GDM1 (cell line): ENCODE results near the gene ZCCHC14.

Source experiments
- DNase-seq: peaks from one replicate; lab custom pipeline; 2025; lab: John Stamatoyannopoulos, UW

ZCCHC14 gene

DNA sequence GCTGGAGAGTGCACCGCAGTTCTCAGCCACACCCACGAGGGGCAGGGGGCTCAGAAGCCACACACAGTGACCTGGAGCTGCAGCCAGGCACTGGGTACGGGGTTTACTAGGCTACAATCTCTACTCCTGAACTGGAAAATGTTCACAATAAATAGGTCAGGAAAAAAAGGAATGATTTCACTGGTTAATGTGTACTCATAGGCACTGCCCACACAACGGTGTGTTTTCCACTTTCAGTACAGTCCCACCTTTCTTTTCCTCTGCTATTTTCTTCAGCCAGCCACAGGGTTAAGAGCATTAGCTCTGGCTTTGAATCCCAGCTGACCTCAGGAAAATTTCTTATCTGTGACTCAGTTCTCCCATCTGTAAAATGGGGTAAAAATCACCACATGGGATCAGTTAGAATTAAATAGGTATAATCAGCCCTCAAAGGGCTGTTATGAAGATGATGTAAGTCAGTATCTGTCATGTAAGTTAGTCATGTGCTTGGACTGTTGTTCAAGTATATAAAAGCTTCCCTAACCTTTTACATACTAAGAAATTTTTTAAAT is 35.7 kb downstream of the ZCCHC14 start:
- no peak for DNase-seq

DNA sequence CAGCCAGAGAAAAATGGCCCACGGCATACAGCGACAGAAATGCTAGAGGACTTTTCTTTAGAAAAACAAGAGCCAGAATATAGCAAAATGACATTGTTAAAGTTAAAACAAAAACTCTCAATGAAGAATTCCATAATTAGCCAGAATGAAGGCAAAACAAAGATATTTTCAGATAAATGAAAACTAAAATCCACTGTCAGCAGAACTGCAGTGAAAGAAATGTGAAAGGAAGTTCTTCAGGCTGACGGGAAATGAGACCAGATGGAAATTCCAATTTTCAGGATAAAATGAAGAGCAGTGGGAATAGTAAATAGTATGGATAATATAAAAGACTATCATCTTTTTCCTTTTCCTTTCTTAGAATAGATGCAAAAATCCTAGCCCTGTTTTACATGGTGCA is 38.4 kb downstream of the ZCCHC14 start:
- DNase-seq: no peak

DNA sequence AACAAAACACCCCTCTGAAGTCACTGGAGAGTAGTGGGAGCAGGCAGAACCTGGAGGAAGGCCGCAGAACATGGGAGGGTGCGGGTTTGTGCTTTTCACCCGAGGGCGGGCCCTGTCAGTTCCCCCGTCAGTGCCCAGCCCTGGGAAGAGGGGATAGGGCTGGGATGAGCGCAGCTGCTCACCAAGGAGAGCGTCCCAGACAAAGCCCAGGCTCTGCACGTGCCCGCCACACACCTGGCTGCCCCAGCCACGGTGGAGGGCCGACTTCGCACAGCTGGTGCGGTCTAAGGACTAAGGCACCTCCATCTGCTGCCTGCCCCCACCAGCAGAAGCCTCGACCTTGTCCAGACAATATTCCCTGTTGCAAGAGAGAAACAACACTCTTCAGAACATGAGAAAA is 39.5 kb downstream of the ZCCHC14 start:
- no peak for DNase-seq

DNA sequence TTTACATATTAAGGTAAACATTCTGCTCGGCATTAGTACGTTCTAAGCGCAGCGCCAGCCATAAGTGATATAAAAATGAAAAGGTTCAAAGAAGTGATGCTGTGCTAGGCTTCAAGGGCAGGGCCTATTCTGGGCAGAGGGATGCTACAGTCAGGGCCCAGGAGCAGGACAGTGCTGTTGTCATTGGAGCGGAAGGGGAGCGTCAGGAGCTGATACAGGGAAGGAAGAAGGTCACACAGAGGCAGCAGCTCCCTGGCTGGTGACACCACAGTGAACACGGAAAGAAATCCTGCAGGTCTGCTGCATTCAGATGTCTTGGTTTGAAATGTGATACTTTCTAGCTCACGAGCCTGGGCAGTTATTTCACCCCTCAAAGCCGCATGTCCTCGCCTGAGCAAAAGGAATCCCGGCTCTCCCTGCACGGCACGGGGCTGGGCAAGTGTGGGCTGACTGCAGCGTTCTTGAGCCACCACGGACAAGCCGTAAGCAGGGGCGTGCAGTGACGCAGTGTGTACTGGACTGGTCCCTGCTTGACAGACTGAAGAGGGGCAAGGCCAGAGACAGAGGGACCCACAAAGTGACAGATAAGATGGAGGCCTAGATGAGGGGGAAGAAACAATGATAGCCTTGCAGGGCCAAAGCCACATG is 41.1 kb downstream of the ZCCHC14 start:
- no peak for DNase-seq

DNA sequence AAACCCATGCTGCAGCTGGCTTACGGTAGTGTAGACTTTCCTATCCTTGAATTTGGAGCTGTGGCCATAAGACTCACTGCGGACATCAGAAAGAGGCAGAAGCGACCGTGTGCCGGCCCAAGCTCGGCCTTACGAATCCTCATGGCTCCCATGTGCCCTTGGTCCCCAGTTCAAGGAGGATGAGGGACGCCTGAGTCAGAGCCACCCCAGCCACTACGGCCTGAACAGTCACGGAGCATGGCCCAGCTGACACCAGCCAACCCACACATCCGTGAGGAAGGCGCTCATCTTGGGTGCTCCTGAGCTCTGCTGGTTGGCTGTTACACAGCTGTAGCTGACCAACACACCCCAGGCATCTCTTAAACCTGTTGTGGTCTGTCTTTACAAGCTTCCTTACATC is 44.0 kb downstream of the ZCCHC14 start:
- DNase-seq: no peak

DNA sequence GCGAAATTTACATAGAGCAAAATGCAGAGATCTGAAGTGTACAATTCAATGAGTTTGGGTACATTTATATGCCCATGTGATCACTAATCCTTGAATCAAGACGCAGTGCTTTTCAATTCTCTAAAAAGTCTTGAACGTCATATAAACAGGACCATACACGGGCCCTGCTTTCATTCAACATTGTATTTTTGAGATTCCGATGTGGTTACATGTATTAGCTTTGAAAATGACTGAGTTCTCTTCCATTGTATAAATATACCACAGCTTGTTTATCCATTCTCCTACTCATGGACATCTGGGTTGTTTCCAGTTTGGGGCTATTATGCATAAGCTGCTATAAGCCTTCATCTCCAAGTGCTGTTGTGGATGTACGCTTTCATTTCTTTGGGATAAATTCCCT is 45.5 kb downstream of the ZCCHC14 start:
- DNase-seq: no peak

DNA sequence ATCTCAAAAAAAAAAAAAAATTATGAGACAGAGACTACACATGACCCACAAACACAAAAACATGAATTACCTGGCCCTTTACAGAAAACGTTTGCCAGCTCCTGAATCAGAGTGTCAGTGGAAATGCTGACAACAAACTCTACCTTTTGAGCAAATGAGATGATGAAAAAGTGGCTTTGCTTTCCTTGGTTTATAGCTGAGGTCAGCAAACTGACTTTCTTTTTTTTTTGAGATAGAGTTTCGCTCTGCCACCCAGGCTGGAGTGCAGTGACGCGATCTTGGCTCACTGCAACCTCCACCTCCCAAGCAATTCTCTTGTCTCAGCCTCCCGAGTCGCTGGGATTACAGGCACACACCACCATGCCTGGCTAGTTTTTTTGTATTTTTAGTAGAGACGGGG is 46.3 kb downstream of the ZCCHC14 start:
- DNase-seq: no peak

DNA sequence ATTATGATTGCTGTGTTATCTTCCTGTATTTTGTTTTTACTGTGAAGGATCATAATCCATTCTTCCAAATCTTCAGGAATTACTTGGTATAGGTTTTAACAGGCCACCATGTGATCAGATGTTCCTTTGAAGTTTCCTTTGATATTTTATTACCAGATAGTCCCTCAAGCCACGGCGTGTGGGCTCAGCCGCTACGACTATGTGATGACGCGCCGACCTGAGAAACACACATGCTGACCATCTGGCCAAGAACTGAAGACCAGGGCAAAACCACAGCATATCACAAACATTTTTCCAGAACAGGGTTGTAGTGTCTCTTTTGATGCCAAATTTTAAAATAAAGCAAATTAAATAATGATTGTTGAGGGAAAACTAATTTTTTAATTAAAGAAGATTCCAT is 47.3 kb downstream of the ZCCHC14 start:
- DNase-seq: no peak

DNA sequence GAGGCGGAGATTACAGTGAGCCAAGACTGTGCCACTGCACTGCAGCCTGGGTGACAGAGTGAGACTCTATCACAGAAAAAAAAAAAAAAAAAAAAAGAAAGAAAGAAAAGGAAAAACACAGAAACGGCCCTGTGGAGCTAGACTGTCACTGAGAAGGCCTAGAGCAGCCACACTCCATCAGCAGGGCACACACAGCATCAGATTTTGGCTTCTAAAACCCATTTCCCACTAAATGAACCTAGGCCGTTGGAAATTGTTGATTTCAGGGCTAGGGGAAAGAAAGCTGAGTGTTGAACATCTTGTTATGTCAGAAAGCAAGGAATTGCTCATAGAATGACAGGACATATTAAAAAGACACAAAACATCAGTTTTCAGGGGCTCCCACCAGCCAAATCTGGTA is 48.9 kb downstream of the ZCCHC14 start:
- no peak for DNase-seq

DNA sequence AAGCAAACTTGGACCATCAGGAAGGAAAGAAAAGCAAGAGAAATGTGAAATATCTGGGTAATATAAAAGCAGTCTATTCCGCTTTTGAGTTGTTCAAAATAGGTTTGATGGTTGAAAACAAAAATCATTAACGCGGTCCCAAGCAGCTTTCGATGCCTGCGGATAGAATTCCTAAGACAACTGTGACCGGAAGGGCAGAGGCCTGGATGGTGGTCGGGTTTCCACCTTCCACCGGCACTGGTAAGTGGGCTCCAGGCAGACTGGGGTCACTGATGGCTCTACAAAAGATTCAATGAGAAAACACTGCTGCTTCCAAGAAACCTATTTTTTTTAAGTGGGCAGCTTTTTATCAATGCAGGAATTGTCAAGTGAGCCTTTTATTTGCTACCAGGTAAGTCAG is 49.8 kb downstream of the ZCCHC14 start:
- DNase-seq: no peak

DNA sequence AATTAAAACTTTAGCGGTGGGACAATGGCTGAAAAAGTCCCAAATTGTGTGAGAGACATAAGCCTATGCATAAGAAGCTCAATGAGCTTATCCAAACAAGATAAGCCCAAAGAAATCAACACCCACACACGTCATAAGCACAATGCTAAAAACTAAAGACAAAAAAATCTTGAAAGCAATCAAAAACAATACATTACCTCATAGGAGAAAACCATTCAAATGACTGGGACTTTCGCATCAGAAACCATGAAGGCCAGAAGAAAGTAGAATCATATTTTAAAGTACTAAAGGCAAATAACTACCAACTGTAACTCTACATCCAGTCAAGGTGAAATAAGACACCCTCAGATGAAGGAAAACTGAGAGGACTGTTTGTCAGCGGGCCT is 50.2 kb downstream of the ZCCHC14 start:
- no peak for DNase-seq

DNA sequence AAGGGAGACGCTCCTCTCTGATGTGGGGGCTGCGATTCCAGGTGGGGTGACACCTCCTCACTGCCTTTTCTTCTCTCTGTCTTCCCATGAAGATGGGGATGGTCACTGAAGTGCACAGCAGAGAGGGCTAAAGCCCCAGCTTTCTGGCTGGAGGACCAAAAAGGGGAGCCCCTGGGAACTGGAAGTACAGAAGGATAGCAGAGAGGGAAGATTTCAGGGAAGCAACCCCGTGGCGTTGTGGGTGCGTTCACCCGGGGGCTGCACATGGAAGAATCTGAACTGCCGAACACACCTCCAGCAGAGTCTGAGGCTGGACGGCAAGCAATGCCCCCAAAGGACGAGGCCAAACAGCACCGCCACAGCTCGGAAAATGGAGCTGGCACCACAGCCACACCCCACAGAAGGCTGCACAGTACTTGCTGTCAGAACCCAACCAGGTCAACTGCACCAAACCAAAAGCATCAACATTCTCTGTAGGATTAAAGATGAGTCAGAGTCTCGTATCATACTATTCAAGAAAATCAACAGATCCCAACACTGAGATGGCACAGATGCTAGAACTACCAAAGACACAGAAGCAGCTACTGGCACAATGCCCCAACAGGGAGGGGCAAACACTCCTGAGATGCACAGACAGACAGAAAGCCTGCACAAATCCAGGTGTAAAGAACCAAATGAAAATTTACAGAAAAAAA is 50.8 kb downstream of the ZCCHC14 start:
- DNase-seq: no peak

DNA sequence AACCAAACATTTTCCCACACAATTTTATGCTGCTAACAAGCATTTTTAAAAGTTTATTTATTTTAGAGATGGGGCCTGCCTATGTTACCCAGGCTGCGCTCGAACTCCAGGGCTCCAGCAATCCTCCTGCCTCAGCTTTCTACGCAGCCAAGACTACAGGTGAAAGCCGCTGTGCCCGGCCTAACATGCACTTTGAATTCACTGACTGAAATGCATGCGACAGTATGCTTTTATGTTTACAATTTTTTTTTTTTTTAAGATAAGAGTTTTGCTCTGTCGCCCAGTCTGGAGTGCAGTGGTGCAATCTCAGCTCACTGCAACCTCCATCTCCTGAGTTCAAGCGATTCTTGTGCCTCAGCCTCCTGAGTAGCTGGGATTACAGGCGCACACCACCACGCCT is 52.9 kb downstream of the ZCCHC14 start:
- no peak for DNase-seq

DNA sequence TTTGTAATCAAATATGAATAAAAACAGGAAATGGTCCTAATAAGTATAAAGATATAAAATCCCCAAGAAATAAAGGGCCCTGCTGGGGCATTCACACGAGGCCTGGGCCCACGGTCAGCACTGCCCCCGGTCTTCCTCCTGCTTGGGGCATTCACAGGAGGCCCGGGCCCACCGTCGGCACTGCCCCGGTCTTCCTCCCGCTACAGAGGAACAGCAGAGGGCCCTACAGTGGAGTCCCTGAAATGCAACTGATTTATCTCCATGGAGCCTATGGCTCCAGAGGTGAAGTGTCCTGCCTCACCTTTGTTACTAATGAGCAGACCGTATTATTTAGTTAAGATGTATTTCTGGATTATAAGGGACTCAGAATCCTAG is 54.2 kb downstream of the ZCCHC14 start:
- DNase-seq: no peak

DNA sequence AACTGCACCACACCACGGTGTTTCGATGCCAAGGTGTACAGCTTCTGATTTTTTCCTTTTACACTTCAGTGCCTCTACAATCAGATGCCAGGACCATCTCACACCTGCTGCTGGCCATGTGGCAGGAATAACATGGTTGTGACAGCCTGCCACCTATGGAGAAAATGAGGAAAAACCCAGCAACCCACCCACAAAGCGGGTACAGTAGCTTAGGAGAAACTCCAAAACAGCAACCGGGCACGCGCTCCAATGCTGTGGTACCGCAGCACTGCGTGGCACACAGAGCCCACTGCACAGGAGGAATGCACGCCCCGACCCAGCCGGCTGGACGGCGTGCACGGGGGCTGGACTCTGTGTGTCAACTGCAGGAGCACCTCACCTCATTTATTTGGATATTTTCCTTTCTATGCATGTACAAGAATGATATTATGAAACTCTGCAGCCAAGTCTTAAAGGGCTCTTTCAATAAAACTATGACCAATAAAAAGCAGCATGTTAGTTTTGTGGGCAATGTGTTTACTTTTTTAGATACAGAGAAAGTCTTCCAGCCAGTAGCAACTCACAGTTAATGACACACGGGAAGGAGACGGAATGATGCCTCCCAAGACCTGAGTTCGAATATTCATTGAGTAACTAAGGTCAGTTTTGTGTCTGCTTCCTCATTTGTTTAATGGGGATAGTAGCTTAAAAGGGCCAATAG is 54.8 kb downstream of the ZCCHC14 start:
- no peak for DNase-seq

DNA sequence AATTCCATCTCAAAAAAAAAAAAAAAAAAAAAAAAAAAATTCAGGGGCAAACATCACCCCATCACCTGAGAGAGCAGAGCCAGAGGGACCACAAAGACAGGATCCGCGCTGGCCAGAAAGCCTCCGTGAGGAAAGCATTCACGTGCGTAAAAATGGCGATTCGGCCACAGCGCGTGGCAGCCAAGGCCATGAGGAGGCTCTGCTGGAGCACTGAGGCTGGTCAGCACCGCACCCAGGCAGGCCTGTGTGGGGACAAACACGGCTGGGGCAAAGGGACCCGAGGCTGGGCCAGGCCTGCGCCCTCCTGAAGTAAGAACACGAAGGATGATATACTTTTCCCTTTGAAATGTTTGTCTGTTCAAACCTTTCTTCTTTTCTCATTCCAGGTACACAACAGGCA is 55.5 kb downstream of the ZCCHC14 start:
- no peak for DNase-seq

DNA sequence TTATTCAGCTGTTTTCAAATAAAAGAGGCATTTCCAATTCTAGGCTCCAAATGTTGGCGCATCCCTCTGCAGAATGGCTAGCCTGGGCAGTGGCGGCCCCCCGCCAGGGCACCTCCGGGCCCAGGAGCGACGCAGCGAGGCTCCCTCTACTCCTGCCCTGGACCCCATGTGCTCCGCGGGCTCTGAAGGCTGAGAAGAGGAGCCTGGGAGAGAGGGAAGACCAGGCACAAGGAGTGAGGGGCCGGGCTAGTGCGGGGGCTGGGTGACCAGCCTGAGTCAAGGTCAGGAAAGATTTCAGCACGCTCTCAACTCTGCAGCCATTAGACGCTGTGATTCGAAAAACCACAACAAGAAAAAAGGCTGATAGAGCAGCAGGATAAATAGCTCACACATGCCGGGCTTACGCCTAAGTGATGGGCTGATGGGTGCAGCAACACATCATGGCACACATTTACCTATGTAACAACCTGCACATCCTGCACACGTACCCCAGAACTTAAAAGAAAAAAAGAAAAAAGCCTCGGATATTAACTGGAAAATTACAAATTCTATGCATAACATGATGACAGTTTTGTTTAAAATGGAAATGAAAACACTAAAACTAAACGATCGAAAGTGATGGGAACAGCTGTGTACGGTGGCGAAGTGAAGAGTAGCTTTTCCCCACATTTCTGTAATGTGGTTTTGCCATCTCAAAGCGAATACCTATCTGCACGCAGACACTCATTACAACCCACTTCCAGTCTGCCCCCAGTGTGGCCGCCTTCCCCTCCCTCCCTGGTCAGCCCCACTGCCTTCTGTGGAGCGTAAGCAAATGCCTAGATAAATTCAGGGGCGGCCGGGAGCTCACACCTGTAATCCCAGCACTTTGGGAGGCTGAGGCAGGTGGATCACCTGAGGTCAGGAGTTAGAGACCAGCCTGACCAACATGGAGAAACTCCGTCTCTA is 56.3 kb downstream of the ZCCHC14 start:
- no peak for DNase-seq

DNA sequence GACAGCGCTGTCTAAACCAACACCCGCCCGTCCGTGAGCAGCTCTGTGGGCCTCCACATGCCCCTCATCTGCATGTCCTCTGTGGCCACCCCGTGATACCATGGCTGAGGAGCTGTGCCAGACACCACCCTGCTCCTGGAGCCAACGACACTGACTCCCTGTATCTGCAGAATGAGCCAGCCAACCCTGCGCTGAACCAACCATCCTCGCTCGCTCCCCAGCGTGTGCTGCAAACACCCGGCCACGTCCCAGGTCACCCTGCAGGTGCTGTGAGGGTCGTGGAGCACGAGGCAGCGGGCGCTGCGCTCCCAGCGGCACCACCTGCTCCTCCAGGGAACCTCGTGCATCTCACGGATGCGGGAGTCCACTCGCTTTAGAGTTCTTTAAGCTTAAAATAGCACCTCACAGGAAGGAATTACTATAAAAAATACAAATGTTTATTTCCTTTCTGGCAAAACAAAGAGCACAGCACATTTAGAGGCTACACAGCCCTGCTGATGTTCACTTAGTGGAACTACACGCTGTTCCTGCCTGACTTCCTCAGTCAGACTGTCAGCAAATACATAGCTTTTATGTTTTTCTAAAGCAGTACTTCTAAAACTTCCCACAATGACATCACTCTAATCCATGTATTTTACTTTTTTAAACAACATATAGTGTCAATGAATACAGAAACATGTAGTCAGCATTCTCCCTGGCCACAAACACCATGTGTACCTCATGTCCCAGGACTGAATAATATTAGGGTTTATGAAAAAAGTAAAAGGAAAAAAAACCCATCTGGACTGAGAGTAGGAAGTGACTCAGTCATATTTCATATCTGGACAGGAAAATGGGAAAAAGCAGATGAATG is 57.2 kb downstream of the ZCCHC14 start:
- DNase-seq: no peak

DNA sequence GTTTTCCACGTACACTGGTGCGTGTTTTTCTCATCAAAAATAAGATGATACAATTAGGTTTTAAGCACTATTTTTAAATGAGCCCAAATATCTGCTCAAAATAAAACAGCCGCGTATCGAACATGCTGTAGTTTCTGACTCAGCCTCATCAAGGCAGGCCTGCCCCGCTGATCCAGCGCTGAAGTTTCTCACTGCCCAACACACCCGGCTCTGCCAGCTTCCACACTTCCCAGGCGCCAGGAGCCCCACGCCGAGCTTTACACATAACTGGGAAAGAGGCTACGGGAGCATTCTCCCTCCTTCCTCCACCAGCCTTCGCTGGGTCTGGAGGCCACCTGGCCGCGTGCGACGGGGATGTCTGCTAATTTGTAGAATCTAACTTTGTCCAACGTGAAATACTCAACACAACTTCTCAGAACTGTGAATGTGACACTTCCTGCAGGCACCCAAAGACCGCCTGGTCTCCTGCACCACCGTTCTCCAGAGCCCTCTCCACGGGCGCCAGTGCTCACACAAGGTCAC is 58.6 kb downstream of the ZCCHC14 start:
- DNase-seq: no peak

DNA sequence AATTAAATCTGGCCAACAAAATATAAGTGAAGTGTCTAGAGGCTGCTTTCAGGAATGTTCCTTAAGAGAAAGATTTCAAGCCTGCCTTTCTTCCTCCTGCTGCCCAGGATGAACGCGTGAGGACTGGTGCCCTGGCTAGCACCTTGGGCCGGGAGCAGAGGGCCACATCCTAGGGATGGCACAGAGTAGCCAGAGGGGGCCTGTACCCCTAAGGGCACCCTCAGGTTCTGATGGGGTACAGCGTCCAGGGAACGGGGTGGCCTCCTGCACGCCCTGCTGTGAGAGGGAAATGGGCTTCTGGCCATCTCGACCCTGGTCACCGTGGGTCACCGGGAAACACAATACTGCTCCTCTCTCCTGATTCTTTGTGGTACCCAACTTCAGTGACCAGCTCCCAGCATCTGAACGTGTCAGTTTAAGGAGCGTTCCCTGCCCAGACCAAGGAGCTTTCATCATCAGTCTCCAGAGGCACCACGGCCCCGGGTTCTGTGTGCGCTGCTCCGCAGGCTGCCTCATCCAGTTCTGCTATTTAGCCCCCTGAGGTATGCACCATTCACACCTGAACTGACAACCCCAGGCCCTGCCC is 60.4 kb downstream of the ZCCHC14 start:
- no peak for DNase-seq

DNA sequence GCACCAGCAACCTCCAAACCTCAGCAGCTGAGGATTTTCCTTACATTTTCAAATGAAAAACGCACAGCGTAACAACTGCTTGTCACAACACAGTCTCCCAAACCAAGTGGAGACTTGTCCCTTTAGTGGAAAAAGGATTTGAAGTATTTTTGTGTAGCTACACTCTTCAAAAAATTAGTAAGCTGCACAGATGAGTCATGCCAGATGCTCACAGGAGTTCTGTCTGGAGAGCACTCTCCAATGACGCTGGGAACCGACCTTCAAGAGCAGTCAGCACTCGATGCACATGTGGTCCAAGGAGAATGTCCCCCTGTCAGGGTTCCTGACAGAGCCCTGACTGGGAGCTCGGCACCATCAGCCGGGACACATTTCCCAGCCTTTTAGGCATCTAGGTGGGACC is 60.9 kb downstream of the ZCCHC14 start:
- no peak for DNase-seq
